Stimulated activated CD8-positive, alpha-beta memory T cell treated with anti-CD3 and anti-CD28 coated beads, Interleukin-4, amount 100 ng/mL, for 48 hours (primary cell): ENCODE measurements around the gene SERPINA5.

Experiments
- DNase-seq: peaks from one replicate; pipeline ENCODE4 v3.0.0-alpha.2; 2020

SERPINA5 gene

GRCh38 chr14:94581127-94581999 lies at the start of gene SERPINA5:
Gene SERPINA5 (plus strand): TSS chr14:94581426. CDS start chr14:94587363, 5,937 bp downstream.
- no peak for DNase-seq

- DNase-seq, result no peak
These were observed 48.8 kb upstream of the SERPINA5 start for GRCh38 chr14:94532447-94532846.

- DNase-seq, result no peak
These were observed 45.7 kb upstream of the SERPINA5 start for GRCh38 chr14:94535506-94535905.

- DNase-seq, result no peak
These were observed 44.4 kb upstream of the SERPINA5 start for GRCh38 chr14:94536836-94537235.

- no peak for DNase-seq
These were observed 43.0 kb upstream of the SERPINA5 start for GRCh38 chr14:94538070-94538740.

- no peak for DNase-seq
These were observed 42.0 kb upstream of the SERPINA5 start for GRCh38 chr14:94539181-94539580.

- DNase-seq, result no peak
These were observed 41.0 kb upstream of the SERPINA5 start for GRCh38 chr14:94540031-94540794.

- DNase-seq, result no peak
These were observed 39.8 kb upstream of the SERPINA5 start for GRCh38 chr14:94541234-94541975.

GRCh38 chr14:94542111-94542810 lies 39.0 kb upstream of the SERPINA5 start:
- no peak for DNase-seq

- no peak for DNase-seq
These were observed 38.3 kb upstream of the SERPINA5 start for GRCh38 chr14:94542811-94543440.

GRCh38 chr14:94543449-94544124 lies 37.6 kb upstream of the SERPINA5 start:
- DNase-seq, result no peak

- DNase-seq, result no peak
These were observed 36.5 kb upstream of the SERPINA5 start for GRCh38 chr14:94544726-94545125.

- DNase-seq, result no peak
These were observed 35.9 kb upstream of the SERPINA5 start for GRCh38 chr14:94545131-94545841.

GRCh38 chr14:94547151-94547680 lies 34.0 kb upstream of the SERPINA5 start:
- DNase-seq, result no peak

- no peak for DNase-seq
These were observed 33.5 kb upstream of the SERPINA5 start for GRCh38 chr14:94547726-94548125.

- no peak for DNase-seq
These were observed 32.9 kb upstream of the SERPINA5 start for GRCh38 chr14:94548131-94548998.

- DNase-seq, result peak; percentile 89
These were observed 31.9 kb upstream of the SERPINA5 start for GRCh38 chr14:94548999-94549985.

- no peak for DNase-seq
These were observed 31.2 kb upstream of the SERPINA5 start for GRCh38 chr14:94550041-94550440.
